Mesenchymal stem cell (in vitro differentiated cells and primary cell): ENCODE results near the gene CERK.

Source experiments
- DNase-seq: peaks from one replicate; pipeline ENCODE4 v3.0.0-alpha.2; 2013
- H2AFZ ChIP-seq: one replicate; pipeline ENCODE4 v1.6.1; 2013; ENCODE audit warnings: low read depth, mild to moderate bottlenecking, control low read depth, inconsistent platforms, low read length, moderate library complexity
- H2AK5ac ChIP-seq: 2 replicates; pipeline ENCODE4 v1.6.1; 2013; ENCODE audit warnings: low read length, moderate library complexity, mild to moderate bottlenecking, inconsistent platforms; ENCODE audit not compliant: severe bottlenecking
- H2BK120ac ChIP-seq: one replicate; pipeline ENCODE4 v1.6.1; 2013; ENCODE audit warnings: low read depth, mild to moderate bottlenecking, inconsistent platforms, low read length, moderate library complexity
- H2BK12ac ChIP-seq, 2 experiments: one replicate each; pipeline ENCODE4 v1.6.1; 2013; ENCODE audit warnings: inconsistent platforms in 2 of 2, low read length in 2 of 2, mild to moderate bottlenecking in 2 of 2, moderate library complexity in 2 of 2, control low read depth in 1 of 2
- H2BK15ac ChIP-seq: one replicate; pipeline ENCODE4 v1.6.1; 2013; ENCODE audit warnings: mild to moderate bottlenecking, low read depth, inconsistent platforms; ENCODE audit not compliant: poor library complexity, severe bottlenecking
- H2BK5ac ChIP-seq: 2 replicates; pipeline ENCODE4 v1.6.1; 2013; ENCODE audit warnings: low read depth, mild to moderate bottlenecking, low read length, control low read depth, inconsistent platforms; ENCODE audit not compliant: poor library complexity, severe bottlenecking
- H3K14ac ChIP-seq, 2 experiments: one replicate each; pipeline ENCODE4 v1.6.1; 2013; ENCODE audit warnings: inconsistent platforms in 2 of 2, low read length in 2 of 2, control low read depth in 1 of 2, mild to moderate bottlenecking in 1 of 2, moderate library complexity in 1 of 2
- H3K18ac ChIP-seq, 2 experiments: one replicate each; pipeline ENCODE4 v1.6.1; 2013; ENCODE audit warnings: inconsistent platforms in 2 of 2, low read length in 2 of 2, control low read depth in 1 of 2, low read depth in 1 of 2, mild to moderate bottlenecking in 1 of 2
- H3K23ac ChIP-seq, 2 experiments: one replicate each; pipeline ENCODE4 v1.6.1; 2013; ENCODE audit warnings: inconsistent platforms in 2 of 2, low read length in 2 of 2, mild to moderate bottlenecking in 2 of 2, moderate library complexity in 2 of 2, control low read depth in 1 of 2
- H3K27ac ChIP-seq: 2 replicates; pipeline ENCODE4 v1.5.1; 2013; ENCODE audit warnings: mild to moderate bottlenecking, moderate library complexity, low read length, control low read depth, inconsistent platforms; ENCODE audit not compliant: poor library complexity, severe bottlenecking
- H3K27me3 ChIP-seq, 2 experiments: 2 replicates each; pipeline versions ENCODE4 v1.6.1 to v1.7.0; 2013; ENCODE audit warnings: low read length in 2 of 2, mild to moderate bottlenecking in 2 of 2, moderate library complexity in 2 of 2, control low read depth in 1 of 2, inconsistent platforms in 1 of 2; ENCODE audit not compliant: control insufficient read depth in 1 of 2, insufficient read depth in 1 of 2
- H3K36me3 ChIP-seq, 2 experiments: 2 replicates each; pipeline versions ENCODE4 v1.6.1 to v1.7.0; 2013; ENCODE audit warnings: low read length in 2 of 2, control low read depth in 1 of 2, inconsistent platforms in 1 of 2, low read depth in 1 of 2, mild to moderate bottlenecking in 1 of 2; ENCODE audit not compliant: insufficient read depth in 2 of 2, control insufficient read depth in 1 of 2
- H3K4ac ChIP-seq, 2 experiments: one replicate each; pipeline ENCODE4 v1.6.1; 2013; ENCODE audit warnings: inconsistent platforms in 2 of 2, low read length in 2 of 2, mild to moderate bottlenecking in 2 of 2, moderate library complexity in 2 of 2, control low read depth in 1 of 2, low read depth in 1 of 2
- H3K4me1 ChIP-seq: 2 replicates; pipeline ENCODE4 v1.6.1; 2013; ENCODE audit warnings: low read depth, low read length, control low read depth; ENCODE audit not compliant: control insufficient read depth, insufficient read depth
- H3K4me2 ChIP-seq: 2 replicates; pipeline ENCODE4 v1.6.1; 2013; ENCODE audit warnings: low read length, mild to moderate bottlenecking, inconsistent platforms; ENCODE audit not compliant: poor library complexity, severe bottlenecking
- H3K4me3 ChIP-seq, 2 experiments: 2 replicates each; pipeline versions ENCODE4 v1.5.1 to v1.7.0; 2013; ENCODE audit warnings: low read length in 2 of 2, mild to moderate bottlenecking in 2 of 2, control low read depth in 1 of 2, low read depth in 1 of 2; ENCODE audit not compliant: insufficient read depth in 1 of 2
- H3K79me1 ChIP-seq: replicated peaks from 2 replicates; pipeline ENCODE4 v1.6.1; 2013; ENCODE audit warnings: mild to moderate bottlenecking, control low read depth, low read length, inconsistent platforms; ENCODE audit not compliant: poor library complexity, severe bottlenecking
- H3K9ac ChIP-seq: 2 replicates; pipeline ENCODE4 v1.7.0; 2013; ENCODE audit warnings: mild to moderate bottlenecking, low read length, moderate library complexity
- H3K9me3 ChIP-seq: 2 replicates; pipeline ENCODE4 v1.7.0; 2013; ENCODE audit warnings: mild to moderate bottlenecking, low read length; ENCODE audit not compliant: control insufficient read depth
- H4K8ac ChIP-seq: one replicate; pipeline ENCODE4 v1.6.1; 2013; ENCODE audit warnings: inconsistent platforms, mild to moderate bottlenecking, low read length, moderate library complexity
- H4K91ac ChIP-seq: one replicate; pipeline ENCODE4 v1.6.1; 2013; ENCODE audit warnings: mild to moderate bottlenecking, low read length, inconsistent platforms
- WGBS: methylation state at CpG from one replicate; pipeline ENCODE4 v1.1.7; 2013; ENCODE audit warnings: mixed read lengths; 5-methylcytosine and 5-hydroxymethylcytosine counted together

The CERK gene

GRCh38 chr22:46780453-46780852, 42.4 kb upstream of the CERK start:
- Histone ChIP-seq H3K79me1 (peaks cover 46% of the 10 kb centered on the region), H2BK5ac (no peak overlapping the region), H3K9ac (no peak overlapping the region), H3K23ac (no peak overlapping the region), H3K4me2 (no peak overlapping the region), H3K18ac (no peak overlapping the region), H2BK15ac (no peak overlapping the region), H2BK120ac (no peak overlapping the region), H3K36me3 (peaks cover 0 to 9% of the 10 kb centered on the region in 2 experiments), H2BK12ac (no peak overlapping the region), H4K8ac (no peak overlapping the region), H3K4me1 (peaks cover 27% of the 10 kb centered on the region), H3K27ac (no peak overlapping the region), H2AK5ac (no peak overlapping the region), H3K14ac (no peak overlapping the region), H4K91ac (no peak overlapping the region), H3K4me3 (no peak overlapping the region), H3K27me3 (no peaks in the 10 kb centered on the region), H3K9me3 (no peaks in the 10 kb centered on the region), H2AFZ (no peak overlapping the region), H3K4ac (no peak overlapping the region)
- WGBS, result 90% methylated on average over 9 of the region's 9 CpGs
- DNase-seq, result no peak

DNA sequence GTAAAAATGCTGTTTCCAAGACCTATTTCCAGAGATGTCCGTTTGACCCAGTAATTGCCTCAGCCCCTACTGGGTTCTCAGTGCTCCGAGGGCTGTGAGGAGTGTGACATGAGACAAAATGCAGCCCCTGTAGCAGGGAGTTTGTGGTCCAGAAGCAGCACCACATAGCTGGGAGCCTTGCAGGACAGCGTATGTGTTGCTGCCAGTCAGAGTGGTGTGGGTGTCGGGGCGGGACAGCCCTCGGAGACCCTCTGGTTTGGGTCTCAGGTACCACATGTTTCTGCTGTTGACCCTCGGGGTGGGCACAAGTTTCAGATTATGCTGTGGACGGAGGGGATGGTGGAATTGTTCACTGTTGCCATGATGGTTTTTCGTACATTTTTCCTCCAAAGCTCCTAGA, 41.6 kb upstream of the CERK start:
- no peak overlapping the region for H2AFZ ChIP-seq
- no peaks in the 10 kb centered on the region for H3K27me3 ChIP-seq
- H3K4me3 ChIP-seq, result no peak overlapping the region
- H3K36me3 ChIP-seq, result peaks cover 0 to 9% of the 10 kb centered on the region in 2 experiments
- H3K4ac ChIP-seq, result no peak overlapping the region
- no peak for DNase-seq
- peaks cover 34% of the 10 kb centered on the region for H3K4me1 ChIP-seq
- no peak overlapping the region for H2BK5ac ChIP-seq
- H2BK120ac ChIP-seq, result no peak overlapping the region
- no peak overlapping the region for H3K4me2 ChIP-seq
- no peaks in the 10 kb centered on the region for H3K9me3 ChIP-seq
- no peak overlapping the region for H2BK12ac ChIP-seq
- H3K14ac ChIP-seq, result no peak overlapping the region
- H3K9ac ChIP-seq, result no peak overlapping the region
- no peak overlapping the region for H3K27ac ChIP-seq
- WGBS, result 91% methylated on average over 7 of the region's 9 CpGs
- no peak overlapping the region for H4K8ac ChIP-seq
- H2BK15ac ChIP-seq, result no peak overlapping the region
- peaks cover 39% of the 10 kb centered on the region for H3K79me1 ChIP-seq
- H3K23ac ChIP-seq, result no peak overlapping the region
- H2AK5ac ChIP-seq, result no peak overlapping the region
- H3K18ac ChIP-seq, result no peak overlapping the region
- no peak overlapping the region for H4K91ac ChIP-seq

DNA sequence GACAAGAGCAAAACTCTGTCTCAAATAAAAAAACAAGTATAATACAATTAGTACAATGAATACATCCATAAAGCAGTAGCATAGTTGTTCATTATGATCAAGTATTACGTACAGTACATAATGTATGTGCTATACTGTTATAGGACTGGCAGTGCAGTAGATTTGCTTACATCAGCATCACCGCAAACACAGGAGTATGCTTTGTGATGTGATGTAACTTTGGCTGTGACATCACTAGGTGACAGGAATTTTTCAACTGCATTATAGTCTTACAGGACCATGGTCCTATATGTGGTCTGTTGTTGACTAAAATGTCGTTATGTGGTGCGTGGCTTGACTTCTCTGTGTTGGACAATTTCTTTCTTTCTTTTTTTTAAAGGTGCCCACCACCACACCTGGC, 41.0 kb upstream of the CERK start:
- Histone ChIP-seq H3K27me3 (no peaks in the 10 kb centered on the region), H4K8ac (no peak overlapping the region), H3K36me3 (peaks cover 0 to 9% of the 10 kb centered on the region in 2 experiments), H3K9me3 (no peaks in the 10 kb centered on the region), H2AK5ac (no peak overlapping the region), H3K4ac (no peak overlapping the region), H3K4me1 (peaks cover 38% of the 10 kb centered on the region), H3K4me2 (no peak overlapping the region), H4K91ac (no peak overlapping the region), H2BK120ac (no peak overlapping the region), H2AFZ (no peak overlapping the region), H3K79me1 (peaks cover 37% of the 10 kb centered on the region), H2BK15ac (no peak overlapping the region), H3K23ac (no peak overlapping the region), H3K27ac (no peak overlapping the region), H2BK12ac (no peak overlapping the region), H3K9ac (no peak overlapping the region), H2BK5ac (no peak overlapping the region), H3K14ac (no peak overlapping the region), H3K18ac (no peak overlapping the region), H3K4me3 (no peak overlapping the region)
- WGBS, result 98% methylated on average over 2 of the region's 4 CpGs
- no peak for DNase-seq

DNA sequence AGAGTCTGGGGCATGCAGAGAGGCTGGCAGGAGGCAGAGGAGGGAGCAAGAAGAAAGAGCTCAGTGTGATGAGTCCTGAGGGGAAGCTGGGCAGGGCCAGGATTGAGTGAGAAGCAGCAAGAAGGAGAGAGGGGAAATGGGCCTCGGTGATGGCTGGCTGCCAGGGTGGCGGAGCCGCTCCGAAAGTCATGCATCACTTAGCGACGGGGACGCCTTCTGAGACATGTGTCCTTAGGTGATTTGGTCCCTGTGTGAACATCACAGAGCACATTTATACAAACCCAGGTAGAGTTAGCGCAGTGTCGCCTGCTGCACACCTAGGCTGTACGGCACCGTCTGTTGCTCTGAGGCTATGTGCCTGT, 39.5 kb upstream of the CERK start:
- H2AFZ ChIP-seq, result no peak overlapping the region
- no peak overlapping the region for H3K27ac ChIP-seq
- no peak overlapping the region for H4K91ac ChIP-seq
- H3K23ac ChIP-seq, result no peak overlapping the region
- no peak overlapping the region for H2BK120ac ChIP-seq
- peaks cover 4 to 9% of the 10 kb centered on the region in 2 experiments for H3K36me3 ChIP-seq
- peaks cover 30% of the 10 kb centered on the region for H3K79me1 ChIP-seq
- no peak overlapping the region for H3K4ac ChIP-seq
- 99% methylated on average over 11 of the region's 11 CpGs for WGBS
- H2BK5ac ChIP-seq, result no peak overlapping the region
- H2BK12ac ChIP-seq, result no peak overlapping the region
- H3K14ac ChIP-seq, result no peak overlapping the region
- H3K4me2 ChIP-seq, result no peak overlapping the region
- no peak overlapping the region for H4K8ac ChIP-seq
- no peaks in the 10 kb centered on the region for H3K27me3 ChIP-seq
- H3K4me1 ChIP-seq, result peaks cover 49% of the 10 kb centered on the region
- no peak overlapping the region for H3K18ac ChIP-seq
- no peaks in the 10 kb centered on the region for H3K9me3 ChIP-seq
- no peak for DNase-seq
- H3K9ac ChIP-seq, result peak overlapping the region; percentile 11
- peak overlapping the region; percentile 85 for H2AK5ac ChIP-seq
- H3K4me3 ChIP-seq, result no peak overlapping the region
- no peak overlapping the region for H2BK15ac ChIP-seq
